Measurements from ENCODE around the gene MYL12A. TPM values are rescaled to one million over a fixed set of nuclear protein-coding genes. Genes with fewer than 3 reads are reported as not detected.

The MYL12A gene
- total and polyA plus RNA-seq, 8 donors, result 148 to 630 (median 255) TPM

- Histone ChIP-seq H3K4me1 (peaks cover 0 to 50% (median 28%) of the 10 kb centered on the region in 4 donors), H3K9me3 (no peaks in the 10 kb centered on the region), H3K4me3 (no peak overlapping the region), H3K27ac (peak overlapping the region in 3 of 5 donors; percentile 9 to 40 (median 37)), H3K27me3 (no peaks in the 10 kb centered on the region), H3K36me3 (peaks cover 0 to 12% (median 5%) of the 10 kb centered on the region in 4 donors)
- intact Hi-C loops (cut with DNase I; ENCODE audit: low total_unique reads), result no loop called here
- TF ChIP-seq, protein P1, sequence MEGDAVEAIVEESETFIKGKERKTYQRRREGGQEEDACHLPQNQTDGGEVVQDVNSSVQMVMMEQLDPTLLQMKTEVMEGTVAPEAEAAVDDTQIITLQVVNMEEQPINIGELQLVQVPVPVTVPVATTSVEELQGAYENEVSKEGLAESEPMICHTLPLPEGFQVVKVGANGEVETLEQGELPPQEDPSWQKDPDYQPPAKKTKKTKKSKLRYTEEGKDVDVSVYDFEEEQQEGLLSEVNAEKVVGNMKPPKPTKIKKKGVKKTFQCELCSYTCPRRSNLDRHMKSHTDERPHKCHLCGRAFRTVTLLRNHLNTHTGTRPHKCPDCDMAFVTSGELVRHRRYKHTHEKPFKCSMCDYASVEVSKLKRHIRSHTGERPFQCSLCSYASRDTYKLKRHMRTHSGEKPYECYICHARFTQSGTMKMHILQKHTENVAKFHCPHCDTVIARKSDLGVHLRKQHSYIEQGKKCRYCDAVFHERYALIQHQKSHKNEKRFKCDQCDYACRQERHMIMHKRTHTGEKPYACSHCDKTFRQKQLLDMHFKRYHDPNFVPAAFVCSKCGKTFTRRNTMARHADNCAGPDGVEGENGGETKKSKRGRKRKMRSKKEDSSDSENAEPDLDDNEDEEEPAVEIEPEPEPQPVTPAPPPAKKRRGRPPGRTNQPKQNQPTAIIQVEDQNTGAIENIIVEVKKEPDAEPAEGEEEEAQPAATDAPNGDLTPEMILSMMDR (IDR thresholded peaks at IDR 0.05), result no peak
- 32 to 41% (median 36%) methylated on average over 6 of the region's 6 CpGs for WGBS, 5 donors
- DNase-seq, result peak in 1 of 2 donors; percentile 74
These were observed 34.1 kb upstream of the MYL12A start for GRCh38 chr18:3213300-3214059.

- WGBS, 5 donors, result 95 to 98% (median 96%) methylated on average over 36 of the region's 36 CpGs
- Histone ChIP-seq H3K36me3 (peaks cover 0 to 12% (median 5%) of the 10 kb centered on the region in 4 donors), H3K27me3 (no peaks in the 10 kb centered on the region), H3K4me1 (peaks cover 0 to 63% (median 34%) of the 10 kb centered on the region in 4 donors), H3K27ac (no peak overlapping the region), H3K9me3 (no peaks in the 10 kb centered on the region), H3K4me3 (no peak overlapping the region)
- no peak for DNase-seq
- intact Hi-C loops (cut with DNase I; ENCODE audit: low total_unique reads), result no loop called here
- no peak for TF ChIP-seq EP300 (IDR thresholded peaks at IDR 0.05)
- TF ChIP-seq, protein P1 (IDR thresholded peaks at IDR 0.05), result no peak
- TF ChIP-seq POLR2A (IDR thresholded peaks at IDR 0.05), result no peak
- no peak for TF ChIP-seq POLR2AphosphoS5 (IDR thresholded peaks at IDR 0.05)
These were observed 32.6 kb upstream of the MYL12A start for GRCh38 chr18:3214855-3215637.

- no peak for TF ChIP-seq POLR2AphosphoS5 (IDR thresholded peaks at IDR 0.05)
- TF ChIP-seq EP300 (IDR thresholded peaks at IDR 0.05), result no peak
- no peak for TF ChIP-seq POLR2A (IDR thresholded peaks at IDR 0.05)
- TF ChIP-seq, protein P1 (IDR thresholded peaks at IDR 0.05), result no peak
- intact Hi-C loops (cut with DNase I; ENCODE audit: low total_unique reads), result no loop called here
- H3K27ac ChIP-seq, result peak overlapping the region; percentile 5 to 78 (median 69)
- no peaks in the 10 kb centered on the region for H3K9me3 ChIP-seq
- no peak for DNase-seq
- H3K4me1 ChIP-seq, result peaks cover 0 to 57% (median 33%) of the 10 kb centered on the region in 4 donors
- 70 to 91% (median 77%) methylated on average over 5 of the region's 5 CpGs for WGBS, 5 donors
- H3K36me3 ChIP-seq, result peaks cover 0 to 12% (median 5%) of the 10 kb centered on the region in 4 donors
- no peaks in the 10 kb centered on the region for H3K27me3 ChIP-seq
- no peak overlapping the region for H3K4me3 ChIP-seq
These were observed 30.6 kb upstream of the MYL12A start for GRCh38 chr18:3216987-3217386.

- peak; percentile 41 to 93 for DNase-seq
- 24 to 36% (median 32%) methylated on average over 3 of the region's 3 CpGs for WGBS, 5 donors
- Histone ChIP-seq H3K36me3 (peaks cover 0 to 12% (median 5%) of the 10 kb centered on the region in 4 donors), H3K4me1 (peaks cover 0 to 47% (median 25%) of the 10 kb centered on the region in 4 donors), H3K27me3 (no peaks in the 10 kb centered on the region), H3K4me3 (peak overlapping the region in 1 of 4 donors; percentile 24), H3K27ac (peak overlapping the region in 4 of 5 donors; percentile 38 to 78 (median 74)), H3K9me3 (no peaks in the 10 kb centered on the region)
- TF ChIP-seq, protein P1 (IDR thresholded peaks at IDR 0.05), result no peak
- TF ChIP-seq POLR2A (IDR thresholded peaks at IDR 0.05), result no peak
- TF ChIP-seq POLR2AphosphoS5 (IDR thresholded peaks at IDR 0.05), result peak in 2 of 3 donors; percentile 67 to 70
- TF ChIP-seq EP300 (IDR thresholded peaks at IDR 0.05), result no peak
- intact Hi-C loops (cut with DNase I; ENCODE audit: low total_unique reads), result no loop called here
These were observed 29.5 kb upstream of the MYL12A start for GRCh38 chr18:3217948-3218647.
